Panc1 (cell line): Measurements from ENCODE around the gene GPATCH11. TPM values are rescaled to one million over a fixed set of nuclear protein-coding genes. Genes with fewer than 3 reads are reported as not detected.
A peak's percentile ranks its signal among the peaks of the same experiment; 100 is the strongest.

Experiments used
- ATAC-seq: fragments of 200-7000 bp; cut with Tn5 transposase; 2 replicates; pipeline ENCODE4 v1.9.1; 2020; ENCODE audit warnings: mild to moderate bottlenecking, moderate library complexity
- BruUV-seq: library from RNA; stranded (reverse); fragments of 400-500 nt; replicated peaks from 2 replicates; lab custom pipeline; 2021; lab: Mats Ljungman, UMichigan
- CTCF ChIA-PET: fragments of 300-600 bp; sonication (Branson Sonifier 250); formaldehyde crosslinking; loops from one replicate; lab custom pipeline; 2022; ENCODE audit warnings: antibody characterized with exemption; lab: Charles Lee
- POLR2A ChIA-PET: fragments of 300-600 bp; sonication (Branson Sonifier 250); formaldehyde crosslinking; loops from one replicate; lab custom pipeline; 2022; ENCODE audit warnings: antibody characterized with exemption; lab: Charles Lee
- DNase-seq: peaks from one replicate; pipeline ENCODE4 v3.0.0-alpha.2; 2010; ENCODE audit warnings: low read depth, low spot score
- H3K27ac ChIP-seq: 2 replicates; pipeline ENCODE4 v1.5.1; 2011; ENCODE audit warnings: mild to moderate bottlenecking, low read length, inconsistent platforms
- H3K27me3 ChIP-seq: fragments of 200-500 bp; sonication (Bioruptor generic); 2 replicates; pipeline ENCODE4 v1.6.0; 2014; ENCODE audit warnings: low read length, inconsistent platforms; ENCODE audit not compliant: control insufficient read depth, insufficient read depth
- H3K36me3 ChIP-seq: fragments of 200-500 bp; sonication (Bioruptor generic); 2 replicates; pipeline ENCODE4 v1.5.1; 2014; ENCODE audit warnings: inconsistent platforms, mild to moderate bottlenecking, low read length, moderate library complexity; ENCODE audit not compliant: control insufficient read depth, insufficient read depth
- H3K4me1 ChIP-seq: 2 replicates; pipeline ENCODE4 v1.5.1; 2011; ENCODE audit warnings: inconsistent platforms, mild to moderate bottlenecking, low read length, moderate library complexity; ENCODE audit not compliant: control insufficient read depth, insufficient read depth
- H3K4me3 ChIP-seq, 2 experiments: 2 replicates each; pipeline ENCODE4 v1.5.1; 2011 to 2012; ENCODE audit warnings: low read depth in 2 of 2, low read length in 2 of 2, mild to moderate bottlenecking in 2 of 2, inconsistent platforms in 1 of 2, moderate library complexity in 1 of 2
- H3K9me3 ChIP-seq: fragments of 200-500 bp; sonication (Bioruptor generic); 2 replicates; pipeline ENCODE4 v1.5.1; 2014; ENCODE audit warnings: low read depth, mild to moderate bottlenecking, inconsistent platforms, low read length, moderate library complexity; ENCODE audit not compliant: control insufficient read depth, insufficient read depth
- CTCF ChIP-seq: fragments of 450-650 bp; IDR thresholded peaks from 2 replicates; pipeline ENCODE4 v1.5.1; 2017; ENCODE audit warnings: mild to moderate bottlenecking
- POLR2AphosphoS5 ChIP-seq: IDR thresholded peaks from 2 replicates; pipeline ENCODE4 v1.6.1; 2012; ENCODE audit warnings: mild to moderate bottlenecking, low read depth, low read length, moderate library complexity
- SIN3A ChIP-seq: IDR thresholded peaks from 2 replicates; pipeline ENCODE4 v1.6.1; 2012; ENCODE audit warnings: low read depth, mild to moderate bottlenecking, low read length, moderate library complexity, borderline replicate concordance; ENCODE audit not compliant: insufficient read depth
- TCF7L2 ChIP-seq: IDR thresholded peaks from 2 replicates; pipeline ENCODE4 v1.6.1; 2011; ENCODE audit warnings: mild to moderate bottlenecking, low read depth, low read length, inconsistent platforms
- in situ Hi-C: cut with HindIII; loops from 2 replicates; pipeline ENCODE4 v1.10.0; 2016; ENCODE audit warnings: low sequenced_read_pairs, low pct_unique_long_range_greater_than_20kb
- intact Hi-C: fragments of 100-400 bp; cut with micrococcal nuclease; formaldehyde crosslinking; loops from one replicate; pipeline ENCODE4 v1.10.0; 2022; ENCODE audit not compliant: unreplicated experiment
- total RNA-seq: library from RNA; stranded (reverse); gene quantifications from one replicate; pipeline ENCODE4 v1.2.1, GENCODE V29; 2021; ENCODE audit not compliant: unreplicated experiment
- TF ChIP-seq, protein P1 (sequence below), 2 experiments: IDR thresholded peaks; 2 replicates each; pipeline ENCODE4 v1.6.1; 2011 to 2012; ENCODE audit warnings: low read depth in 2 of 2, control low read depth in 1 of 2, low read length in 1 of 2, mild to moderate bottlenecking in 1 of 2, moderate library complexity in 1 of 2; ENCODE audit not compliant: insufficient read depth in 1 of 2

GPATCH11 gene
- total RNA-seq, 1 experiment from 2014 or later = 7.1 TPM

GRCh38 chr2:37084797-37085196 lies 479 bp downstream of the GPATCH11 start:
- no peaks in the 10 kb centered on the region; the same call in 1 of the 2 replicates for H3K36me3 ChIP-seq
- ChIA-PET CTCF (no interaction called here), POLR2A (interaction anchor here (0.5 kb wide), 1 partner anchor 361 kb away, joined by 8 read pairs; no protein-coding TSS in a partner anchor)
- TF ChIP-seq CTCF (no peak), POLR2AphosphoS5 (no peak), SIN3A (no peak), TCF7L2 (no peak)
- TF ChIP-seq, protein P1, sequence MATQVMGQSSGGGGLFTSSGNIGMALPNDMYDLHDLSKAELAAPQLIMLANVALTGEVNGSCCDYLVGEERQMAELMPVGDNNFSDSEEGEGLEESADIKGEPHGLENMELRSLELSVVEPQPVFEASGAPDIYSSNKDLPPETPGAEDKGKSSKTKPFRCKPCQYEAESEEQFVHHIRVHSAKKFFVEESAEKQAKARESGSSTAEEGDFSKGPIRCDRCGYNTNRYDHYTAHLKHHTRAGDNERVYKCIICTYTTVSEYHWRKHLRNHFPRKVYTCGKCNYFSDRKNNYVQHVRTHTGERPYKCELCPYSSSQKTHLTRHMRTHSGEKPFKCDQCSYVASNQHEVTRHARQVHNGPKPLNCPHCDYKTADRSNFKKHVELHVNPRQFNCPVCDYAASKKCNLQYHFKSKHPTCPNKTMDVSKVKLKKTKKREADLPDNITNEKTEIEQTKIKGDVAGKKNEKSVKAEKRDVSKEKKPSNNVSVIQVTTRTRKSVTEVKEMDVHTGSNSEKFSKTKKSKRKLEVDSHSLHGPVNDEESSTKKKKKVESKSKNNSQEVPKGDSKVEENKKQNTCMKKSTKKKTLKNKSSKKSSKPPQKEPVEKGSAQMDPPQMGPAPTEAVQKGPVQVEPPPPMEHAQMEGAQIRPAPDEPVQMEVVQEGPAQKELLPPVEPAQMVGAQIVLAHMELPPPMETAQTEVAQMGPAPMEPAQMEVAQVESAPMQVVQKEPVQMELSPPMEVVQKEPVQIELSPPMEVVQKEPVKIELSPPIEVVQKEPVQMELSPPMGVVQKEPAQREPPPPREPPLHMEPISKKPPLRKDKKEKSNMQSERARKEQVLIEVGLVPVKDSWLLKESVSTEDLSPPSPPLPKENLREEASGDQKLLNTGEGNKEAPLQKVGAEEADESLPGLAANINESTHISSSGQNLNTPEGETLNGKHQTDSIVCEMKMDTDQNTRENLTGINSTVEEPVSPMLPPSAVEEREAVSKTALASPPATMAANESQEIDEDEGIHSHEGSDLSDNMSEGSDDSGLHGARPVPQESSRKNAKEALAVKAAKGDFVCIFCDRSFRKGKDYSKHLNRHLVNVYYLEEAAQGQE (IDR thresholded peaks at IDR 0.05; ENCODE audit: insufficient read depth in 1 of 2, low read depth in 2 of 2, low read length in 1 of 2) = no peak
- DNase-seq (no peak), ATAC-seq (no peak)
- intact Hi-C loops (no loop called here), in situ Hi-C loops (no loop called here)
- no peaks in the 10 kb centered on the region for H3K9me3 ChIP-seq
- BruUV-seq = TSS peak; percentile 83
- peaks cover 18% of the 10 kb centered on the region for H3K4me1 ChIP-seq
- H3K4me3 ChIP-seq = peak overlapping the region; percentile 96 to 98
- H3K27ac ChIP-seq = peak overlapping the region; percentile 82
- H3K27me3 ChIP-seq = no peaks in the 10 kb centered on the region

GRCh38 chr2:37085731-37086147 lies 1.4 kb downstream of the GPATCH11 start:
- H3K4me1 ChIP-seq = peaks cover 18% of the 10 kb centered on the region
- ATAC-seq (no peak), DNase-seq (no peak)
- no peak for TF ChIP-seq CTCF
- no peak for TF ChIP-seq SIN3A
- TF ChIP-seq, protein P1 (IDR thresholded peaks at IDR 0.05; ENCODE audit: insufficient read depth in 1 of 2, low read depth in 2 of 2, low read length in 1 of 2) = no peak
- no peak for TF ChIP-seq POLR2AphosphoS5
- no peak for TF ChIP-seq TCF7L2
- no peaks in the 10 kb centered on the region for H3K27me3 ChIP-seq
- intact Hi-C loops (no loop called here), in situ Hi-C loops (no loop called here)
- H3K9me3 ChIP-seq = no peaks in the 10 kb centered on the region
- ChIA-PET POLR2A (no interaction called here), CTCF (no interaction called here)
- H3K27ac ChIP-seq = no peak overlapping the region
- no peak overlapping the region for H3K4me3 ChIP-seq
- H3K36me3 ChIP-seq = no peaks in the 10 kb centered on the region; the same call in 1 of the 2 replicates
- no TSS peak for BruUV-seq
